NOMO-1 treated with dmso at 0.1 percent for 144 hours (cell line): Measurements from ENCODE around the gene TEX53.

Source experiments
- DNase-seq: peaks from one replicate; lab custom pipeline; 2025; ENCODE audit not compliant: unreplicated experiment; lab: John Stamatoyannopoulos, UW

The TEX53 gene

DNA sequence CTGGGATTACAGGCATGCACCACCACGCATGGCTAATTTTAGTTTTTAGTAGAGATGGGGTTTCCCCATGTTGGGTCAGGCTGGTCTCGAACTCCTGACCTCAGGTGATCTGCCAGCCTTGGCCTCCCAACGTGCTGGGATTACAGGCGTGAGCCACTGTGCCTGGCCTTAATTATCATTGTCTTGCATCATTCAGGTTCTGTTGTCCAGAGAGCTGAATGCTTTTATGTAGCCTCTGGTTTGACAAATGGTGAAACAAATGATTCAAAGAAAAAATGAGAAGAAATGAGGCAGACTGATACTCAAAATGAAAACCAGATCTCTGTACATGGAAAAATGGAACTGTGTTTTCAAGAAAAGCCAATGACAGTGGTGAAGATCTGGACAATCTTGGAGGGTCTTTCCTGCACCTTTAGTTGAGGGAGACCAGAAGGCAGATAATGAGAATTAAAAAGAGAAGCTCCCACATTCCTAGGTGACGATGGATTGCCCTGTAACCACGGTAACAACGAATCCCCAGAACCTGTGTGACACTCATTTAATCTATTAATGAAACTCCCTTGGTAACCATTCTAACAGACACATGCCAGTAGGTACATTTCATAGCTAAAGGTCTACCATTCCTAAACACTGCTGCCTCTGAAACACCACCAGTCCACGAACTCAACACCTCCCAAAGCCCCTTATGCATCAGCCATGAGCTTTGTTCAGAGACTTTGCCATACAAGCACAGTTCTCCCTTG is 22.8 kb upstream of the TEX53 start:
- no peak for DNase-seq

DNA sequence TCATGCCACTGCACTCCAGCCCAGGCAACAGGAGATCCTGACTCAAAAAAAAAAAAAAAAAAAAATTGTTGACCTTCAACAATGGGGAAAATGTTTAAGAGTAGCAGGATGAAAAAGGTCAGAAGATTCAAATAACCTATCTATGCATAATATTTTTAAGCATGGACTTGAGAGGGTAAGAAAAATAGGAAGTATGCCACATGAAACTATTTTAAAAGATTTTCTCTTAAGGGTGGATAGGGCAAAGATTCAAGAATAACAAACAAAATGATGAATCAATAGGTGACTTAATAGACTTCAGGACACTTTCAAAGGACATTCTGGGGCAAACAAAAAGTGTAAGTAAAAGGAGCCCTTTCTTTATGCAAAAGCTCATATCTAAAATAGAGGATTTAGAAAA is 21.2 kb upstream of the TEX53 start:
- DNase-seq = no peak

DNA sequence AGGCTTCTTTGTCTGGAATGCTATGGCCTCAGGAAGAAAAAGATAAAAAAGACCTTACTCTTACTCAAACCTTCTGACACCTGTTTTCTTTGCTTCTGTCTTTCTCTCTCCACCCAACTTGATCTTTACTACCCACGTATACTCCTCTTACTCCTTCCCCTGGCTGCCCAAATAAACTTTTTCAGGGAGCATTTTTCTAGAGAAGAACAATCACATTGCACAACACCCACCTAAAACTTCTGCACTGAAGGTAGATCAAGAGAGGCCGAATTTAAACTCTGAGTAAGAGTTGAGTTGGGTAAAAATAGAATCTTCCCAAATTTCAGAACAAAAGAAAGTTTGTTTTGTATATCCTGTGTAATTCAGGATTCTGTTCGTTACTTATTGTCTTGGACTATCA is 20.5 kb upstream of the TEX53 start:
- DNase-seq = no peak

DNA sequence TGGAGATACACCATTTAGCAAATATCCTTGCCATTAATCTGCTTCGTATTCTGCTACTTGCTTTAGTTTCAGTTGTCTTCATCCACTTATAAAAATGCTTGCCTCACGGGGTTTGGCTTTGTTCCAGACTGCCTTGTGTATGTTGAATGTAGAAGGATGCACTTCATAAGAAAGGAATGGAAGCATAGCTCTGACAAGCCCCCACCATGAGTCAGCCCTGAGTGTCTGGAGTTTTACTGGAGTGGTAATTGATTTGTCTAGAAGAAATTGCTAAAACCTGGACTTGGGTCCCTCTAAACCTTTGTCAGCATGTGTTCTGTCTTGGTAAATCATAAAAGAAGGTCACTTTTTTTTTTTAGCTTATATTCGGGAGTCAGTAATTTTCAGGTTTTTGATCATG is 19.8 kb upstream of the TEX53 start:
- DNase-seq = no peak

DNA sequence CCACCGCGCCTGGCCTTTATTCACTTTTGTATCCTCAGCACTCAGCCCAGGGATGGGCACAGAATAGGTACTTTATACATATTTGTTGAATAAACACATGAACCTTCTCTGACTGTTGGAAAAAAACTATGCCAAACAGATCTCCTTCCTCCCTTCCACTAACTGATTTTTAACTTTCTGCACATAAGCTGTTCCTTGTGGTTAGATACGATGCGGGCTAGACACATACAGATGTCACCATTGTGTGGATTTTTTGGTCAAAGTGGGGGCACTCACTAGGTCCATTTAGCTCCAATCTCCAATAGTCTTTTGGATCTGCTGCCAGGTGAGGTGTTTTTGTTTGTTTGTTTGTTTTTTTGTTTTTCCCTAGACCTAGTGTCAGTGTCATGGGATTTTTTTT is 19.3 kb upstream of the TEX53 start:
- DNase-seq = no peak

DNA sequence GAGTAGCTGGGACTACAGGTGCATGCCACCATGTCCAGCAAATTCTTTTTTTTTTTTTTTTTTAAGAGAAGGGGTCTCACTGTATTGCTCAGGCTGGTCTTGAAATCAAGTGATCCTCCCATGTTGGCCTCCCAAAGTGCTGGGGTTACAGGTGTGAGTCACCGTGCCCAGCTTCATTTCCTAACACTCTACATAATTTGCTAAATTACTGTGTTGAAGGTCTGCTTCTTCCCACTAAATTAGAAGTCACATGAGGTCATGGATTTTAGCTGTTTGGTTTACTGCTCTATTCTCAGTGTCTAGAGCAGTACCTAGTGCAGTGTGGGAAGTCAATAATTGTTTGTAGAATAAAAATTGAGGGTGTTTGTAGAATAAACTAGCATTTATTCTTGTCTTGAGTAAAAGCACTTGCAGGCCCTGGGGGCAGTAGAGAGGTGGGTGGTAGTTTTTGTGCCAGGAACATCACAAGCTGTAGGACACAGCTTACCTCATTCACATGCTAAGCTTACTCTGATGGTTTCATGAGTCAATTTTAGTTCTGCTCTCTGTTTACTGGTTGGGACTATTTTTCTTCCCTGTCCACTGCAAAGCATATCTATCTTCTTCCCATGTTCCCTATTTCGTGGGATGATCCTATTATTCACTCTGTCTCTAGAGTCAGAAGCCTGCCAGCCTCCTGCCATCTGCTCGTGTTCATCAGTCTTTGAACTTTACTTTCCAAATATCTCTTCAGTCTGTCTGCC is 17.4 kb upstream of the TEX53 start:
- DNase-seq = no peak

DNA sequence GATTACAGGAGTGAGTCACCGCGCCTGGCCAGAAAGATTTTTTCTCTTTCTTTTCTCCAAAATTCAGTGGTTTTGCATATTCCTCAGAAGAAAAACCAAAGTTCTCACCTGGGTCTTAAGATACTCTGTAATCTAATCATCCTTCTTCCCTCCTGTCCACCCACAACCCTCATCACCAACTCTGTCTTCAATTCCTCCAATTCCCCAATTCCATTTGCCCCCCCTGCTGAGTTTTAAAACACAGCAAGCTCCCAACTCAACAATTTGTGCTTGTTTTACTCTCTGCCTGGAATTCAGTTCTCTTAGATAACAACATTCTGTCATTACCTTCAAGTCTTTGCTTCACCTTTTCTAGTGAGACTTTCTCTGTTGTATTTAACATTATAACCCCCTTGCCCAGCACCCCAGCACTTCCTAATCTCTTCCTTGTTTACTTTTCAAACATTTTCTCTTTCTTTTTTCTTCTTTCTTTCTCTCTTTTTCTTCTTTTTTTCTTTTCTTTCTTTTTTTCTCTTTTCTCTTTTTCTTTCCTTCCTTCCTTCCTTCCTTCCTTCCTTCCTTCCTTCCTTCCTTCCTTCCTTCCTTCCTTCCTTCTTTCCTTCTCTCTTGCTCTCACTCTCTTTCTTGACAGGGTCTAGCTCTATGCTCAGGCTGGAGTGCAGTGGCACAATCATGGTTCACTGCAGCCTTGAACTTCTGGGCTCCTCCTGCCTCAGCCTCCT is 16.6 kb upstream of the TEX53 start:
- DNase-seq = no peak

DNA sequence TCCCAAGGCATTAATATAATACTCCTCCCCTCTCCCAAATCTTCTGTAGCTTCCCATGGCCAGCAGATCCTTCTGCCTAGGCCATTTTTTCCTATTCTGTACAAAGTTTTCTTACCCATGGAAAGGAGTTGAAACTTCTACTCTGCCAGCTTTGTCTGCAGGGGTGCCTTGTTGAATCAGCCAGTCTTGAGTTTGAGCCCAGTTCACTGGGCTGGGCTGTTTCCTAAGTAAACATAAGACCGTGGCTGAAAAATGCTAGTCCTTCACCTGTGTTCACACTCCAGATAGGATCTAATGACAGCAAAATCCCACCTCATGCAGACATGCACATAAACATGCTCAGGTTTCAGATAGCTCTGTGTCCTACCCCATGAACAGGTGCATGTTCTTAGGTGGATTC is 14.0 kb upstream of the TEX53 start:
- no peak for DNase-seq

DNA sequence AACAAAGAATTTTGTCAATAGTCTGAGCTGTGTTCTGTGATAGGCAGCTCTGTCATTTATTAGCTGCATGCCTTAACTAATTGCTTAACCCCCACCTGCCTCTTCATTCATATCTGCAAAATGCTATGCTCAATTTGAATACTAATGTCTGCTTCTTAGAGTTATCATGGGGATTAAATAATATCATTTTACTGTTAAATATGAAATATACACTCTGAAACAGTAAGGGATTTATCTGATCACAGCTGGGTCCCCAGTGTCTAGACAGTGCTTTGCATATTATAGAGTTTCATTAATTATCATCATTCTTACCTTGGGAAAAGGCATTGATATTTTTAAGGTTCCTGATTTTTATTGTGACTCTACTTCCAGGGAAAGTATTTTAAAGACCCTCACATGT is 12.4 kb upstream of the TEX53 start:
- DNase-seq = no peak

DNA sequence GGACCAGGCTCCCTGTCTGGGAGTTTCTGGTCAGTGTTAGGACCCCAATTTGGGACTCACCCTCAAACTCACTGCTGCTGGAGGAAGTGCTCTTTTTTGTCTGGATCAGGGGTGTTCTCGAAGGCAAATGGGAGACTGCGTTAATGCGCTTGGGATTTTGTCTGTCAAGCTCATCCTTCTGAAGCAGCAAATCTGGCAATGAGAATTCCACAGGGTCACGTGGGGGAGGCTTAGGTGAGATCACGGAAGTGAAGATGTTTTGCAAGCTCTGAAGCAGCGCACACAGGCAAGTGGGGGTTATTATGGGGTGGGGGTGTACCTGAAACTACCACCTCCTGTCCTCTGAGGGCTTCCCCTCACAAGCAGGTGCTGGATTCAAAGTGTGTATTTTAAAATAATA is 10.5 kb upstream of the TEX53 start:
- no peak for DNase-seq

DNA sequence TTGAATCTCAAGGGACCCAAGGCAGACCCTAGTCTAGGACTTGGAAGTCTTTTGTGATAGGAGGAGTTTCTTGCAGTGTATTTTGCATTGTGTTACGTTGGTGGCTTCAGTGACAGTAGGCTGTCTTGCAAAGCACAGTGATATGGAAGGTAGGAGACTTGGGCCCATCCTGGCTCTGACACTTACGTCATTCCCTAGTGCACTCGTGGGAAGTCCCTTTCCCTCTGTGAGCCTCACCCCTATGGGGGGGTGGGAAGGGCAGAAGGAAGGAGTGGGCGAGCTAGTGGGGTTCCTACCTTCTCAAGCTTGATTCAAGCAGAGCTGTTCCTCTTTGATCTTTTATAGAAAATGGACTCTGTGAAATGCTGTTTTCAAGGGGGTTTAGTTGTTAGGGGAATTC is 9.2 kb upstream of the TEX53 start:
- no peak for DNase-seq

DNA sequence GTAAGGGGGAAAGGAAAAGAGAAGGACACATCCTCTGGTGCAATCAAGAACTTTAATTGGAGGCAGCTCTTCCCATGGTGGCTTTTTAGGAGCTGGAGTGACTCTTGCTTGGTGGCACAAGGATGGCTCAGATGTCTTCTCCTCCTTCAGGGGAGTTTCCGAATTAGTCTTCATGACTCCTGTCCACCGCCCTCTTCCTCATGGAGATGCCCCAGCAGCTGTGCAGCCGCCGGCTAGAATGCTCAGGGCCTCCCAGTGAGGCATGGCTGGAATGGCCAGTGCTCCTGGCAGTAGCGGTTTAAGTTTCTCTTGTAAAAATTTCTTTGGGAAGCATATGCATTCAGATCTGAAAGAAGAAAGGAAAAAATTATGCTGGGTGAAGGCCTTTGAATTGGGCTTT is 8.8 kb upstream of the TEX53 start:
- no peak for DNase-seq

DNA sequence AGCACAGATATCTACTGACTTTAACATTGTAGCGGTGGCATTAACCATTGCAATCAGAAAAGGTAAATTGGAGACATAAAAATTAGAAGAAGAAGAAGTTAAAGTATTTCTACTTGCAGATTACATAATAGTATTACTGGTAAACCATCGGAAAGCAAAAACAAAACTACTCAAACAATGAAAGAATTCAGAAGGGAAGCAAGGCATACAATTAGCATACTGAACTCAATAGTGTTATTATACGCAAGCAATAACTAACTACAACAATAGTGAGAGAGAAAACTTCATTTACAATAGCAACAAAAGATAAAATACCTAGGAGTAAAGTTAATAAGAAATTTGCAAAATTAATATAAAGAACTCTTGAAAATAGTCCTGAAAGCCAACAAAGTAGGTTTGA is 6.6 kb upstream of the TEX53 start:
- no peak for DNase-seq

DNA sequence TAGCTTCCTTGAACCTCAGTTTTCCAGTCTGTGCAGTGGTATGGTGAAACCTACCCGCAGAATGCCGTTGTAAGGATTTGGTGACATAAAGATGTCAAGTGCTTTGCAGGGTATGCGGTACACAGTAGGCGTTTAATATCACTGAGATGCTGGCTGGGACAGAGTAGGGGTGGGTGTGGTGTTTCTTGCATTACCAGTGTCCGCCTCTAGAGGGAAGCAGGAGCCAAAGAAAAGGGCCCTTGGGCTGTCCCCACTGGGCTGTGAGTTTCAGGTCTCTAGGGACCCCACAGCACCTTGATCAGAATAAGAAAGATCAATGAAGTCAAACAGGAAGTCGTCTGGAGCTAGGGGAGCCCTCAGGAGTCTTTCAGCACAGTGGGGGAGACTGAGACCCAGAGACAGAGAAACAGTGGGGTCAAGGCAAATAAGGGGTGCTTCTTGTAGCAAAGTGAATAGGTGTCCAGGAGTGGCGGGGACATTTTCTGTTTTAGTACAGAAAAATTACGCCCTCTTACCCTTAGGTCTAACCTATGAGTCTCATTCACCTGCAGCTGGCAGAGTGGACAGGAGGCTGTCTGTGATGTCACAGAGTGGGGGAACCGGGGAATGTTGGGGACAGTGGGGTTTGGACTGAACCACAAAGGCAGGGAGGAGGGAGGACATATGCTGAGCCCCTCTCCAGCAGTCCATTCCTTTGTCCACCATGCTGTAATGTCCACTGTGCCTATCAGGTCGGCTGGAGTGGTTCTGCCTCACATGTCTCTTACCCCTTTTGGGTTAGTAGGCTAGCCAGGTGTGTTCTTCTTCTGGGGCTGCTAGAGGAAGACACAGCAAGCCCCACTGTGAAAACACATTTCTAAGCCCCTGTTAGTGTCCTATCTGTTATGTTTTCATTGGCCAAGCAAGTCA is 4.7 kb upstream of the TEX53 start:
- no peak for DNase-seq

DNA sequence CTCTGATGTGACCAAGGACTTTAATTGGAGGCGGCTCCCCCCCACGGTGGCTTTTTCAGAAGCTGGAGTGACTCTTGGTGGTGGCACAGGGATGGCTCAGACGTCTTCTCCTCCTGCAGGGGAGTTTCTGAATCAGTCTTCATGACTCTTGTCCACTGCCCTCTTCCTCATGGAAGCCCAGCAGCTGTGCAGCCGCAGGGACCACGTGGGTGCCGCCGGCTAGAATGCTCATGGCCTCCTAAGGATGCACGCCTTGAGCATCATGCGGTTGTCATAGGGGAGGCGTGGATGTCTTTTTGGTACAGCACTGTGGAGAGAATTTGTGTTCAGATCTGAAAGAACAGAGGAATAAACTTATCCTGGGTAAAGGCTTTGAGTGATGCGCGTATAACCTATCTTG is 1.3 kb downstream of the TEX53 start:
- DNase-seq = no peak

DNA sequence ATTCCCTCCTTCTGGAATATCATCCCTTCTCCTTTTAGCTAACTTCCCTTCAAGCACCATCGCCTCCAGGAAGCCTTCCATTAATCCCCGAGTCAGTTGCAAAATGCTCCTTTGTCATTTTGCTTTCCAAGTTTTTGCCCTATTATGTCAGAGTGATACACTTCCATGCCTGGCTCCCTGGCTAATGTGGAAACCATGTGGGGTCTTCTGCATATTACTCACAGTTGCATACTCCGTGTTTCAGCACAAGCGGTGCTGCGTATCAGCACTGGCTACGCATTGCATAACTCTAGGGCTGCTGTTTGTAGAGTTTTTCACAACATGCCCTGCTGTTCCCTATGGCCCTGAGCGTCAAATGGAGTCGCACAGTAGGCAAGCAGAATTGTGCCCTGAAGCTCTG is 1.9 kb downstream of the TEX53 start:
- no peak for DNase-seq

DNA sequence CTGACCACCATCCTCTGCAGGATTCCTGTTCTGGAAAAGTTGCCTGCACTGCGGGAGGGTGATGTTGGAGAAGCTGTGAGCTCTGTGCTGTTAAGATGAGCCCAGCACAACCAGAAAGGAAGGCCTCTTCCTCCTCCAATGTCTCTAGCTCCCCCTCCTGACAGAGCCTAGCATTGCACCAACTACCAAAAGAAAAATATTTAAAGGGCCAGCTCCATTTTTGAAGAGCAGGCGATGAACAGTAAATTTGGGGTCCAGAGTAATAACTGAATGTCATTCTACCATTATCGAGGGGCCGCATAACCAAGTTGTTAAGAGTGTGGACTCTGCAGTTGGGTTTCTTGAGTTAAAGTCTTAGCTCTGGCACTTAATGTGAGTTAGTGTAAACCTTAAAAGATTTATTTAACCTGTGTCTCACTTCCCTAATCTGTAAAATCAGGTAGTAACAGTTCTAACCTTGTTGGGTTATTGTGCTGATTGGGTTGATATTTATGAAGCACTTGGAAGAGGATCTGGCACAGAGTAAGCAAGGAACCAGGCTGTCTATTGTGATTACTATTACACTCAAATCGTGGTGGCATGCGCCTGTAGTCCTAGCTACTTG is 3.9 kb downstream of the TEX53 start:
- peak; percentile 58 for DNase-seq

DNA sequence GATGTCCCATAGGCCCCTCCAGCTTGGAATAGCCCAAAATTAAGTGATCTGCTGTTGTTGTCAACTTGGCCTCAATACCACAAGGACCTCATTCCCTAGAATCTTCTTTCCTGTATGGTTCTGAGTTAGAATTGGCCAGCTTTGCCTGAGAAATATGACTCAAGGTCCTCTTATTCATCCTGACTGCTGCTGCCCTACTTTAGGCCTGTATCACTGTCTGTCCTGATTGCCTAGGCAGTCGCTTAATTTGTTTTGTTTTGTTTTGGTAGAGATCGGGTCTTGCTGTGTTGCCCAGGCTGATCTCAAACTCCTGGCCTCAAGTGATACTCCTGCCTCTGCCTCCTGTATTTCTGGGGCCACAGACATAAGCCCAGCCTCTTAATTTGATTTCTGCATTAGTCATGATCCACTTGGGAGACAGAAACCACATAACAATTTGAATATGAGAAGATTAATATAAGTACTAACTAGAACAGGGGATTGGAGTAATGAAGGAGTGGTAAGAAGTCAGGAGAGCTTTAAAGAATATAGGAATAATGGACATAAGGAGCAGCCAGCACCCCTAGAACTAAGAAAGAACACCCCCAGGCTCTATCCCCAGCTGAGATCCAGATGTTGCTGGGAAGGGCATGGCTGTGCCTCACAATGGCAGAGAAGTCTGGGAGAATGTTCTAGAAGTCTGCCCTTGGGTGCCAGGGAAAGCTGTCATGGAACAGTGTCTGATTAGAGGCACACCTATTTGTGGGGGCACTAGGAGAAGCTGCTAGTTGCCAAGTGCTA is 4.6 kb downstream of the TEX53 start:
- DNase-seq = no peak

DNA sequence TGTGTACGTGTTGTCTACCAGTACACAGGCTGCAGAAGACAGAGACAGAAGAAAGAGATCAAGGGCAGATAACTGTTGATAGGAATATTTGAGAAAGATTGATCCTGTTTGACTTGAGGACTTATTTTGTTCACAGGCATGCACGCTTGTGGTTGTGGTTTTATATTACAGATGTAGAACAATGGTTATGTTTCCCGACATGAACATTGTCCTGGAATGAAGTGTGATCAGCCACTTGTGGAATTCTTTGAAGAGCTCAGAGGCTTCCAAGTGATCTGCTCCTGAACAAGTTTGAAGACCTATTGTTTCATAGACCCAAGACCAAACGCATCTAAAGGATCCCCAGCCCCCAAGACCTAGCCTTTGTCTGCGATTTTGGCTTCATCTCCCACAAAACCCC is 13.7 kb downstream of the TEX53 start:
- DNase-seq = no peak

DNA sequence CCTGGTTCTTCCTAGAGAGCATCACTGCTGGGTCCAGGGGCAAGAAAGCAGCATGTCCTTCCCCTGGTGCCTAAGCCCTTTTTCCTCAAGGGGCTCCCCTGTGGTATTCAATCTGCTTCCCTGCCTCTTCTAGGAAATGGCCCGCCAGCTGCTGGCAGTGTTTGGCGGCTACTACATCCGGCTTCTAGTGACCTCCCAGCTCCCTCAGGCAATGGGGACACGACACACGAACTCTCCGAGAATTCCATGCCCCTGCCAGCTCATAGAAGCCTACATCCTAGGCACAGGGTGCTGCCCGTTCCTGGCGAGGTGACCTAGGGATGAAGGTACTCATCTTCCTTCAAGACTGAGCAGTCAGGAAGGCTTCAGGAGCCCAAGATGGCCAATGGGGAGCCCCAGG is 14.6 kb downstream of the TEX53 start:
- no peak for DNase-seq
